GM21423 (cell line): ENCODE data around the gene ONECUT2.

ENCODE experiments used
- ATAC-seq: cut with Tn5 transposase; IDR thresholded peaks from one replicate; pipeline ENCODE4 v1.9.1; 2021; ENCODE audit warnings: mild to moderate bottlenecking, moderate library complexity; ENCODE audit not compliant: unreplicated experiment

The ONECUT2 gene

DNA sequence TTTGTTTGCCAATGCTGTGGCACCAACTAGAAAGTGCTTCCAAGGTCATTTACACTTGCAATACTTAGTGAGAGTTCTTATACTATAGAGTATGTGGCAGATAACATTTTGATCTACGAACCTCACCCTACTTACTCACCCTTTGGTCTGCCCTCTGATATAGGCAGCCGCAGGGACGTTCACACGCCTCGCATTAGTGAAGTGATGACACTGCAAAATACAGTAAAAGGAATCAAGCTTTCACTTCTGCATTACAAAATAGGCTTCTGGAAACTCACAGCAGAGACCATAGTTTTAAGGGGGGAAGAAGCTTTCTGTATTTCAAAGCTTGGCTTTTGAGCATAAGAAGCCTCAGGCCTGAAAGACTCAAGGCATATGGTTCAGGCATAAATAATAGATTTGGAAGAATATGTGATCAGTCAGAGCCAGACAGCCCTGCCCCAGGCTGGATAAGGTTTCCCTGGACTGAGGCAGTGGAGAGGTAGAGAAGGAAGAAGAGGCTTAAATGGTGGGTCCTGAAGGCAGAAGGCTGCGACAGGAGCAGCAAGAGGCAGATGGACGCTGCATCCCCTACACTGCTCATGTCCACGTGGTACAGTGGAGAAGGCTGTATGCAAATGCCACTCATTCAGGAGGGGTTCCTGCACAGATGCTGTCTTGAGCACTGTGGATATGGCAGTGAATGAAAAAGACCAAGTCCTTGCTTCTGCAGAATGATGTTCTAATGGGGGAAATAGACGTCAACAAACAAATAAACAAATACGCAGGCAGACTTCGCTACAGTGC, 88.2 kb downstream of the ONECUT2 start:
- no peak for ATAC-seq

DNA sequence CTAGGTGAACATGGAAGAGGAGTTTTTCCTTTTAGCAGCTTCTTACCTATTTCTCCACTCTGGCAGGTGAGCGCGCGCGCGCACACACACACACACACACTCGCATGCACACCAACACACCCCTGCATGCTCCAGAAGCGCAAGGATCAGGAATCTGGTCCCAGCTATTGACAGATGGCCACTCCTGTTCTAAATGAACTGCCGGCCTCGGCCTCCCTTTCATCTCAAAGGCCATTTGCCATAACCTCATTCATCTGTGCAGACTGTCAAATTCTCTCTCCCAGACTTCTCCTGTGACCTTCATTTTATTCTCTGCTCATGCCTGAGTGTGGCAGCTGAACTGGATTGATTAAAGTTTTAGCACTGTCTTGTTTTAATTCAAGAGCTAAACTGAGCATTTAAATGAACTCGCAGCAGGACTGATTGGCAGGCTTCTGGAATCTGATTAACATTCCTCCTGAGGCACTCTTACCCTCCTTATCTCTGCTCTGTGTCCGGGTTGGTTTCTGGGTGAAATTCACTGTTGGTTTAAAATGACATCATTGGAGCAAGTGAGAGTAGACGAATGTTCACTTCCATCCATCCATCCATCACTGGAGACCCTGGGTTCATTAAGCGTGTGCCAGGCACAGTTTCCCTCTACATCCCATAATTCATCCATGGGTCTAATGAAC, 92.5 kb downstream of the ONECUT2 start:
- no peak for ATAC-seq

DNA sequence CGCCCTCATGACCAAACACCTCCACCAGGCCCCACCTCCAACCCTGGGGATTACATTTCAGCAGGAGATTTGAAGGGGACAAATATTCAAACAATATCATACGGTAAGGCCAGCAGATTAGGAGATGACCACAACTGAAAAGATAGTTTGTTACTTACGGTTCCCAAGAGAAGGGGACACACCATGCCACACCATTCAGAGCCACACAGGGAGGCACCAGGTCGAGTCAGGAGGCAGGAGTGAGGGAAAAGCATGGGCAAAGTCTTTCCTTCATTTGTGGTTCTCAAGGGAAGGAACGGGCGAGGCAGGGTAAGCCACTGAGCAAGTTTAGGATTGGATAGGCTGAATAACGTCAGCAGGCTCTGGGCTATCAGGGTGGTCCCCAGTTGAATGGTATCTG, 94.0 kb downstream of the ONECUT2 start:
- ATAC-seq = no peak

DNA sequence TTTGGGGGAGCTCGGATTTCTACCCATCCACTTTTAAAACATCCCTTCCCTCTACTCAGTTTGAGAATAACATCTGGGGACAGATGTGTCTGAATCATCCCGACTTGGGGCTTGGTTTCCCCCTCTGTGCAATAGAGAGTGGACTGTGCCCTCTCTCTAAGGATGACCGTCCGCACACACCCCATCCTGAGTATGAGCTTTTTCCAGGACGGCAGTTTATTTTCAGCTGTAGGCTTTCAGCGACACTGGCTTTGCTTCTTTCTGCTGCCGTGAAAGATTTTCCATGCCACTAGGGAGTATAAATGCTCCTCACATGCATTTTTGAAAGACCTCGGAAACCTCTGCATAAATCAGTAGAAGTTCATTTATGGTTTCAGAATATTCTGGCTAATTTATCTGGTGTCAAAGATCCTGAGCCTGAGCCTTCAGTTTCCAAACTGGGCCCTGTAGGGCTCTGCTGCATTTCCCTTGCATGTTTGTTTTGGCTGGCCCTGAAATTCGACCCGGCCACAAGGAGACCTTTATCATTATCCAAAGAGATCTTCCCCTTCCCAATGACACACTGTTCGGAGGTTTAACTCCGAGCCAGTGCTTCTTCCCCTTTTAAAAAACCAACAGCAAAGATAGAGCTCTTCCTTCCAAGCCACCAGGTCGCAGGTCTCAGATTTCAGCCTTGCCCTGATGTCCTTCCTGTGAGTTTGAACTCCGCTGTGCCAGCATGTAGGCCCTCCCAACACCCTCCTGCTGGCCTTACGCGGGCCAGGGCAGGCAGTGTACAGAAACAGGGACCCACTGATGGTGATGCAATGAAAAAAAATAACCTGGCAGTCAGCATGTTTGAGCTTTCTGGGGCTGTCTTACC, 98.1 kb downstream of the ONECUT2 start:
- ATAC-seq = no peak

DNA sequence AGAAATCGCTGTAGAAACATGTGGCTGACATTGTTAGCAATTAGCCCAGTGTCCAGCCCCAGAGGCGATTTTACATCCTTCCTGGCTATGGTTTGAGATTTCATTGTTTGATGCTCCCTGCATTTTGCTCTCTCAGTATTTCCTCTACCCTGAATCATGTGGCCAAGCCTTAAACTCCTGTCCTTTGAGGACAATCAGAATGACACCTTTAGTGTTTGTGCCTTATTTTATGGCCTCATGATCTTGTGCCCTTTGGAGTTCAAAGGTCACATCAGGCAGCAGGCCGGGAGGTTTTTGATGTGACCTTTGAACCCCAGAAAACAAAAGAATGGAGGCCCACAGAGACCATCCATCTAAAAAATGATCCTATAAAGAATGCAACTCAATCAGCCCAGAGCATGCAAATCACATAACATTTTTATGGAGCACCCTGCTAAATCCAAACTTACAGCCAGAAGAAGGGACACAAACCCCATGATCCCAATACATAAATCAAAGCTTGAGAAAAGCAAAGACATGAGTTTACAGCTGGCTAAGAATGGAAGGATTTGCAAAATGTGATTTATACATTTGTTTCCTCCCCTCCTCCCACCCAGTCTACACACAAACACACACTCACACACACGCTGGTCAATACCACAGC, 98.8 kb downstream of the ONECUT2 start:
- no peak for ATAC-seq

DNA sequence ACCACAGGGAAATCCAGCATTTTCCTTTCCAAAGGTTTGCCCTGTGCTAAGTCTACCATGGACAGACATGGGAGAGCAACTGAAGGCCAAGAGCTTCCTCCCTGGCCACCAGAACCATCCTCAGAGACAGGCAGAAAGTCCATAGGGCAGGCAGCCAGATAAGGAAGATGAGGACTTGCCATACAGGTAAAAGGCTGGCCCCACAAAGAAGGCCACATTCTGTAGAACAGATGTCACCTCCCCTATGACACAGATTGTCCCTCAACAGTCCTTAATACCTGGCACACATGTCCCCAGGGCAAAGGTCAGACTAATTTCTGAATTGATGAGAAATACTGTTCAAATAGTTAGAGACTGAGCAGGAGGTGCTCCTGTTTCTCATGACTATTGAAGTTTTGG, 99.3 kb downstream of the ONECUT2 start:
- no peak for ATAC-seq

DNA sequence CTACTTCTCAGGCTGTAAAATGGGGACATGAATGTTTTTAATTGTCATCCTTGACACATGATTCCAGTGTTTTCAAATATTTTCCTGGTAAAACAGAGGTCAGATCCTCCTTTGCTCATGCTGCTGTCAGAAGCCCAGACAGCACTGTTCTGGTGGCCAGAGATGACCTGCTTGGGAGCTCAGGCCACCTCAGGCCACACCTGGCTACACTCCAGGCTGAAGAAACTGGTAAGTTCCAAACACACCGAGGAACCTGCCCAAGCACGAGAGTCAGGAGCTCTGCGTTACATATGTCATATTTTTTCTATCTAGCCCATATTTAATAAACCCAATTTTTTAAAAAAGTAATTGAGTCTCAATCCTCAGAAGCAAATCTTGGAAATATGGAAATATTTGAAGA, 103.4 kb downstream of the ONECUT2 start:
- no peak for ATAC-seq

DNA sequence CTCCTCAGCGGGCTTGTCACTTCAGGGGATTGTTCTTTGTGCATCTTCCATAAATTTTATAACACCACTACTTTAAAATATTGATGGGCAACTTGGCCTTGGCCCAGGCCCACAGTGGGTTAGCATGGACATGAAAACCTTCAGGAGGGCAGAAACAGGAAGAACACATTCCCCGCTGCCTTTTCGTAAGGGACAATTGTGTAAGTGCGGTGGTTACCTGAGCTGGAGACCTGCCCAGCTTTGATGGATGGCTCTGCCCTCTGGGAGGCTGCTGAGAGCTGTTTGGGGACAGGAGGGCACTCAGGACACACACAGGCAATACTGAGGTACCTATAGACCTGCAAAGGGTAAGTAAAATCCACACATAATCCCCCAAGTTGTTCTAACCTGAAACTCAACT, 104.5 kb downstream of the ONECUT2 start:
- no peak for ATAC-seq
